SU-DHL-6 (cell line): ENCODE results near the gene DDR2.

Experiments
- EZH2phosphoT487 ChIP-seq: fragments of 200-600 bp; sonication (generic), shearing (Covaris generic); conservative IDR thresholded peaks from 2 replicates; pipeline ENCODE4 v1.6.1; 2018; ENCODE audit warnings: mild to moderate bottlenecking, antibody characterized with exemption, low read length, moderate library complexity, mixed read lengths
- TF ChIP-seq, protein P1 (sequence below): fragments of 200-600 bp; sonication (generic); IDR thresholded peaks from one replicate; pipeline ENCODE4 v1.5.1; 2017; ENCODE audit warnings: antibody characterized with exemption, mild to moderate bottlenecking, low read length, moderate library complexity; ENCODE audit not compliant: insufficient read depth, poor library complexity, severe bottlenecking

DNA sequence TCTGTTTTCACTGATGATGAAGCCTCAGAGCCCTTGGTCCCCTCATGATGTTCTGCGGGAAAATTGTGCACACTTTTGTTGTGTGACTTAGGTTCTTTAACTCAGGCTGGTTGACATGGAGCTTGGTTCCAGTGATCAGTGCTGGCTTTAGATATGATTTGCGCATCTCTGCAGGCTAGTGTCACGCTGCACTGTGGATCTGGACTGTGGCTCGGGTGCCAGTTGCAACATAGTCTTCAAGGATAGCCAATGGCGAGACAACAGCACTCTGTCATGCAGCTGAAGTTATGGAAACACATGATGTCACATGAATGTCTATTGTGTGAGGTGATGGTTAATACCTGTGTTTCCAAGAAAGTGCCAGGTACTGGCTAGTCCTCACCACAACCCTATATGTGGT lies 56.7 kb downstream of the DDR2 start:
- TF ChIP-seq, protein P1, sequence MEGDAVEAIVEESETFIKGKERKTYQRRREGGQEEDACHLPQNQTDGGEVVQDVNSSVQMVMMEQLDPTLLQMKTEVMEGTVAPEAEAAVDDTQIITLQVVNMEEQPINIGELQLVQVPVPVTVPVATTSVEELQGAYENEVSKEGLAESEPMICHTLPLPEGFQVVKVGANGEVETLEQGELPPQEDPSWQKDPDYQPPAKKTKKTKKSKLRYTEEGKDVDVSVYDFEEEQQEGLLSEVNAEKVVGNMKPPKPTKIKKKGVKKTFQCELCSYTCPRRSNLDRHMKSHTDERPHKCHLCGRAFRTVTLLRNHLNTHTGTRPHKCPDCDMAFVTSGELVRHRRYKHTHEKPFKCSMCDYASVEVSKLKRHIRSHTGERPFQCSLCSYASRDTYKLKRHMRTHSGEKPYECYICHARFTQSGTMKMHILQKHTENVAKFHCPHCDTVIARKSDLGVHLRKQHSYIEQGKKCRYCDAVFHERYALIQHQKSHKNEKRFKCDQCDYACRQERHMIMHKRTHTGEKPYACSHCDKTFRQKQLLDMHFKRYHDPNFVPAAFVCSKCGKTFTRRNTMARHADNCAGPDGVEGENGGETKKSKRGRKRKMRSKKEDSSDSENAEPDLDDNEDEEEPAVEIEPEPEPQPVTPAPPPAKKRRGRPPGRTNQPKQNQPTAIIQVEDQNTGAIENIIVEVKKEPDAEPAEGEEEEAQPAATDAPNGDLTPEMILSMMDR = no peak
- TF ChIP-seq EZH2phosphoT487 = no peak
